ENCODE data around the gene ACOXL. TPM values are rescaled to one million over a fixed set of nuclear protein-coding genes. Genes with fewer than 3 reads are reported as not detected.

The ACOXL gene
- total RNA-seq, 4 donors from 2014 or later = 0.64 TPM; not detected in 3

DNA sequence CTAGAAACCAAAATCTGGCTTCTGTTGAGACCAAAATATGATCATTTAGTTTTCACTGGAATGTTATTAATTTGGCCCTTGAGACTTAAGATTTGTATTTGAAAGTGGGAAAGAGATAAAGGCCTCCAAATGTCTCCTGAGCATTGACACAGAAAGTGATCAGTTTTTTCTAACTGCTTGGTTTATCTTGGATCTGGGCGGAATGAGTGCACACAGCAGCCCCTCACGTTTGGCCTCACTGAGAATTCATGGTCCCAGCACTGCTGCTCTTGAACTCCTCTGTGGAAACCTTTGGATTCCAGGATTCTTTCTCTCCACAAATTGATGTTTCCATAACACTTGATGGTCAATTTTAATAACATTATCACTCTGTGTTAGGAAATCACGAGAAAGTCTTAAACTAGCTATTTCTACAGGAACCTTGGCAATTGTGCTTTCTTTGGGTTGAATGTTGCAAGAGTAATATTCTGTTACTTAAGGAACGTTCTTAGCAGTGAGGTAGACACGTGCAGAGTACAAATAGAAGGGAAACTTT lies 208.1 kb downstream of the ACOXL start:
- 69% methylated on average over 5 of the region's 5 CpGs for WGBS
- TF ChIP-seq EP300 (IDR thresholded peaks at IDR 0.05) (no peak), POLR2AphosphoS5 (IDR thresholded peaks at IDR 0.05) (no peak), POLR2A (IDR thresholded peaks at IDR 0.05) (no peak)
- TF ChIP-seq, protein P1, sequence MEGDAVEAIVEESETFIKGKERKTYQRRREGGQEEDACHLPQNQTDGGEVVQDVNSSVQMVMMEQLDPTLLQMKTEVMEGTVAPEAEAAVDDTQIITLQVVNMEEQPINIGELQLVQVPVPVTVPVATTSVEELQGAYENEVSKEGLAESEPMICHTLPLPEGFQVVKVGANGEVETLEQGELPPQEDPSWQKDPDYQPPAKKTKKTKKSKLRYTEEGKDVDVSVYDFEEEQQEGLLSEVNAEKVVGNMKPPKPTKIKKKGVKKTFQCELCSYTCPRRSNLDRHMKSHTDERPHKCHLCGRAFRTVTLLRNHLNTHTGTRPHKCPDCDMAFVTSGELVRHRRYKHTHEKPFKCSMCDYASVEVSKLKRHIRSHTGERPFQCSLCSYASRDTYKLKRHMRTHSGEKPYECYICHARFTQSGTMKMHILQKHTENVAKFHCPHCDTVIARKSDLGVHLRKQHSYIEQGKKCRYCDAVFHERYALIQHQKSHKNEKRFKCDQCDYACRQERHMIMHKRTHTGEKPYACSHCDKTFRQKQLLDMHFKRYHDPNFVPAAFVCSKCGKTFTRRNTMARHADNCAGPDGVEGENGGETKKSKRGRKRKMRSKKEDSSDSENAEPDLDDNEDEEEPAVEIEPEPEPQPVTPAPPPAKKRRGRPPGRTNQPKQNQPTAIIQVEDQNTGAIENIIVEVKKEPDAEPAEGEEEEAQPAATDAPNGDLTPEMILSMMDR (IDR thresholded peaks at IDR 0.05) = no peak
- no peaks in the 10 kb centered on the region for H3K9me3 ChIP-seq

DNA sequence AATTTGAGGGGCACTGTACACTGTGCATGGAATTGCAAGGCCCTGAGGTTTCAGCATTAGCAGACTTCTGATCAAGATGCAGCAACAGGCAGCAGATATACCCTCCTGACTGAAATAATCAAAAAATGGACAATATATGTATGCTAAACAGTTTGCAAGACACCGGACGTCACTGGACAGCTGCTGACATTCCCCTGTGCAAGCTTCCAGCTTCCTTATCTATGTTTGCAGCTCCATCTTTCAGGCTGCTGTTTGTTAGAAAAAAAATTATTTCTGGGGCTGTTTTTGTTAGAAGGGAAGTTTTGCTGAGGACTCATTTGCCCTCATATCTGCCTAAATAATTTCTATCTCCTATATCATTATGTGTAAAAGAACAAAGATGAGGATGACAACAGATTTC lies 208.9 kb downstream of the ACOXL start:
- TF ChIP-seq, protein P1 (IDR thresholded peaks at IDR 0.05) = no peak
- TF ChIP-seq EP300 (IDR thresholded peaks at IDR 0.05) (no peak), POLR2AphosphoS5 (IDR thresholded peaks at IDR 0.05) (no peak), POLR2A (IDR thresholded peaks at IDR 0.05) (no peak)
- Histone ChIP-seq H3K27me3 (no peaks in the 10 kb centered on the region), H3K4me1 (no peaks in the 10 kb centered on the region), H3K9me3 (no peaks in the 10 kb centered on the region), H3K27ac (no peak overlapping the region), H3K36me3 (no peaks in the 10 kb centered on the region), H3K4me3 (no peak overlapping the region)
- DNase-seq (ENCODE audit: low spot score in 2 of 2) = no peak
- 85% methylated on average over 2 of the region's 2 CpGs for WGBS

More for the DNA sequence above, 208.1 kb downstream of the ACOXL start:
- Histone ChIP-seq H3K4me1 (no peaks in the 10 kb centered on the region), H3K36me3 (no peaks in the 10 kb centered on the region), H3K27me3 (no peaks in the 10 kb centered on the region), H3K27ac (no peak overlapping the region), H3K4me3 (no peak overlapping the region)
- no peak for DNase-seq (ENCODE audit: low spot score in 2 of 2)

DNA sequence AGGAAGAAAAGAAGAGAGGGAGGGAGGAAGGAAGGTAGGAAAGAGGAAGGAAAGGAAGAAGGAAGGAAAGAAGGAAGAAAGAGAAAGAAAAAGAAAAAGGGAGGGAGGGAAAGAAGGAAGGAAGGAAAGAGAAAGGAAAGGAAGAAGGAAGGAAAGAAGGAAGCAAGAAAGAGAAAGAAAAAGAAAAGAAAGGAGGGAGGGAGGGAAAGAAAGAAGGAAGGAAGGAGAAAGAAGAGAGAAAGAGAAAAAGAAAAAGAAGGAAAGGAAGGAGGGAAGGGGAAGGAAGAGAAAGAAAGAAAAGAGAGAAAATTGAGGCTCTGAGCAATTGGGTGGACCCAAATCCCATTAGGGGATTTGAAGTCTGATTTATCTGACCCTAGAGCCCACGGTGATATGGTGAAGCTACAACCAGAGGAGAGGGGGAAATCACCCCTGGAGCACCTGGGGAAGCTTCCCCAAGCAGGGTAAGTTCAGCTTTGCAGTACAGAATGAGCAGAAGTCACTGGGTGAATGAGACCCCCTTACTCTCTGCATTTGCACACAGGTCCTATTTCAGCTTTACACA lies 210.8 kb downstream of the ACOXL start:
- WGBS = 81% methylated on average over 1 of the region's 1 CpG
- Histone ChIP-seq H3K36me3 (no peaks in the 10 kb centered on the region), H3K9me3 (no peaks in the 10 kb centered on the region), H3K4me3 (no peak overlapping the region), H3K27me3 (no peaks in the 10 kb centered on the region), H3K4me1 (peaks cover 5% of the 10 kb centered on the region), H3K27ac (no peak overlapping the region)
- TF ChIP-seq POLR2AphosphoS5 (IDR thresholded peaks at IDR 0.05) (no peak), EP300 (IDR thresholded peaks at IDR 0.05) (no peak), POLR2A (IDR thresholded peaks at IDR 0.05) (no peak)
- TF ChIP-seq, protein P1 (IDR thresholded peaks at IDR 0.05) = no peak
- no peak for DNase-seq (ENCODE audit: low spot score in 2 of 2)

DNA sequence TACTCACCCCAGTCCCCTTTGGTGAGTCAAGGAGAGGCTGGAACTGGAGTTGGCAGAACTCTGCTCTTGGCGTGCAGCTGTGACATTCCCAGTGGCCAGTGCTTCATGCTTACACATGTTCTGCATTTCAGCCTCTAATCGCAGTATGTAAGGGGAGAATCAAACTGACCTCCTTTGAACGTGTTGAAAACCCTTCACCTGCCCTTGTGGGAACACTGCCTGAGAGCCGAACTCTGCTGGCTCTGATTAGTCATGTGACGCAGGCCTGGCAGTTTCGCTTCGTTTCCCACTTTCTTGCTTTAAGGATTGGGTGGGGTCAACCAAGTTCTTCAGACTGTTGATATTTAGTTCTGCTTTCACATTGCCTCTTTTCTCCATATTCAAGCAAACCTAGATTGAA lies 214.5 kb downstream of the ACOXL start:
- Histone ChIP-seq H3K4me1 (peaks cover 5% of the 10 kb centered on the region), H3K9me3 (no peaks in the 10 kb centered on the region), H3K4me3 (no peak overlapping the region), H3K36me3 (no peaks in the 10 kb centered on the region), H3K27me3 (no peaks in the 10 kb centered on the region), H3K27ac (no peak overlapping the region)
- TF ChIP-seq EP300 (IDR thresholded peaks at IDR 0.05) = no peak
- no peak for TF ChIP-seq POLR2AphosphoS5 (IDR thresholded peaks at IDR 0.05)
- no peak for TF ChIP-seq POLR2A (IDR thresholded peaks at IDR 0.05)
- TF ChIP-seq, protein P1 (IDR thresholded peaks at IDR 0.05) = no peak
- 61% methylated on average over 7 of the region's 7 CpGs for WGBS
- DNase-seq (ENCODE audit: low spot score in 2 of 2) = no peak

DNA sequence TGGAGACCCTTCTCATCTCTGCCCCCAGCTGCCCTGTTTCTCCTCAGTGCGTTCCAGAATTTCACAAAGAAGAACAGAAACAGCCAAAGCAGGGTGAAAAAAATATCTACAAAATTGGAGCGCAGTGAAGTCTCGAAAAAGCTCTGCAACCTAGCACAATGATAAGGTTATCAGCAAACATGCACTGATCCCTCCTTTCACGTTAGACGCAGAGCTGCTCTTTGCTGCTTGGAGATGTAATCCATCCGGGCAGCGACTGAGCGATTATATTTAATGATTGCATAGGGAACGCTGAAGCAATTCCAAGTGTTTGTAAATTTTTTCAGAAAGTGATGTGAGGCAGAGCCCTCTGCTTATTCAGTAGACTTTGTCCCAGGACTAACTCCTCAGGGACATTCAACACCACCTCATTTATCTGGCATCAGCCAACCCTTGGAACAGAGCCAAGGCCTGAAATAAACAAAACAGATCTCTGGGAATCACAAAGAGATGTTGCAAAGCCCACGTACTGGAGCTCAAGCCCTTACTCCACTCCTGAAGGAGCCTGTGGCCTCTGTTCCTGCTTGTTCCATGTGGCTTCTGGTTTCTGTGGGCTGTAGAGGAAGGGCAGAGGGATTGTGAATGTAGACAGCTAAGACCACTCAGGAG lies 215.8 kb downstream of the ACOXL start:
- Histone ChIP-seq H3K4me1 (peaks cover 5% of the 10 kb centered on the region), H3K27me3 (no peaks in the 10 kb centered on the region), H3K27ac (no peak overlapping the region), H3K4me3 (no peak overlapping the region), H3K36me3 (no peaks in the 10 kb centered on the region), H3K9me3 (no peaks in the 10 kb centered on the region)
- WGBS = 66% methylated on average over 9 of the region's 10 CpGs
- TF ChIP-seq POLR2A (IDR thresholded peaks at IDR 0.05) (no peak), POLR2AphosphoS5 (IDR thresholded peaks at IDR 0.05) (no peak), EP300 (IDR thresholded peaks at IDR 0.05) (no peak)
- TF ChIP-seq, protein P1 (IDR thresholded peaks at IDR 0.05) = no peak
- DNase-seq (ENCODE audit: low spot score in 2 of 2) = no peak
